ENCODE results near the gene AKNAD1.

GRCh38 chr1:108779455-108779854 lies 77.4 kb downstream of the AKNAD1 start:
- TF ChIP-seq CTCF (conservative IDR thresholded peaks at IDR 0.05; ENCODE audit: low read length), result no peak
- TF ChIP-seq EZH2phosphoT487 (IDR thresholded peaks at IDR 0.05; ENCODE audit: borderline replicate concordance), result no peak
